Measurements from ENCODE around the gene LSAMP. TPM values are rescaled to one million over a fixed set of nuclear protein-coding genes. Genes with fewer than 3 reads are reported as not detected.

Gene LSAMP
- total RNA-seq, 1 experiment from 2014 or later, result 0.15 TPM

DNA sequence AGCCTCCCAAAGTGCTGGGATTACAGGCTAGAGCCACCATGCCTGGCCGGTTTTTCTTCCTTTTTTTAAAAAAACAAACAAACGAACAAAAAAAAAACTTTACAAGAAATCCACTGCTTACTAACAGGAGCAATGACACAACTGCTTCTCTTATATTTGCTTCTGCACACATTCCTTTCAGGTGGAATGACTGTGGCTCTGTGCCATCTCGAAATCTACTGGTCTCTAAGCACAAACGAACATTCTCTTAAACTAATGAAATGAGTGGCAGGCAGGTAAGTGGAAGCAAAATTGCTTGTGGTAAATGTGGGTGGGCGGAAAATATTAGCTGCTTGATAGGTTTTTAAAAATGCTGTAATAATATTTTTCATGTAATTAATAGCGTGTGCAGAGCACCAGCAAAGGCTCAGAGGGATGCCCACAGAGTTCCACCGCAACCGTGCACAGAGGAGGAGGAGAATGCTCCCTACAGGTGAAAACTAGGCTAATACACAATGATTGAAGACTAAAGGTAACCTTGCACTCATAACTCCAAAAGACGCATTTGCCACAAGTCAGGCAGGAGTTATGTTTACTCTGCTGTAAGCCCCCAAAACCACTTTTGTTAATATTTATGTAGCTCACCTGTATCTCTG, 77.4 kb downstream of the LSAMP start:
- Histone ChIP-seq H3K9ac (ENCODE audit: low read length) (no peak overlapping the region), H3K36me3 (ENCODE audit: low read depth, low read length) (no peaks in the 10 kb centered on the region), H3K27me3 (ENCODE audit: low read length) (no peaks in the 10 kb centered on the region), H3K4me1 (ENCODE audit: insufficient read depth, low read length) (no peaks in the 10 kb centered on the region), H3K9me3 (ENCODE audit: low read length) (no peaks in the 10 kb centered on the region), H3K27ac (ENCODE audit: low read length) (no peak overlapping the region), H4K20me1 (ENCODE audit: low read length) (no peaks in the 10 kb centered on the region), H2AFZ (ENCODE audit: low read length) (no peak overlapping the region), H3K4me2 (ENCODE audit: low read length) (no peak overlapping the region), H3F3A (ENCODE audit: low read length, unreplicated experiment) (no peaks in the 10 kb centered on the region), H3K4me3 (ENCODE audit: low read length) (no peak overlapping the region), H3K9me2 (replicated peaks; ENCODE audit: low read length) (no peaks in the 10 kb centered on the region), H3K79me2 (ENCODE audit: low read length) (no peaks in the 10 kb centered on the region)
- ChIA-PET POLR2A (ENCODE audit: unreplicated experiment) (no interaction called here), CTCF (no interaction called here)
- no TSS peak for BruUV-seq (replicated peaks)
- intact Hi-C loops (cut with micrococcal nuclease), result no loop called here
- DNase-seq (no peak), ATAC-seq (no peak)
- TF ChIP-seq EZH2 (IDR thresholded peaks at IDR 0.05; ENCODE audit: low read length, unreplicated experiment) (no peak), EZH2phosphoT487 (IDR thresholded peaks at IDR 0.05; ENCODE audit: borderline replicate concordance, low read length) (no peak)
- TF ChIP-seq, protein P1, sequence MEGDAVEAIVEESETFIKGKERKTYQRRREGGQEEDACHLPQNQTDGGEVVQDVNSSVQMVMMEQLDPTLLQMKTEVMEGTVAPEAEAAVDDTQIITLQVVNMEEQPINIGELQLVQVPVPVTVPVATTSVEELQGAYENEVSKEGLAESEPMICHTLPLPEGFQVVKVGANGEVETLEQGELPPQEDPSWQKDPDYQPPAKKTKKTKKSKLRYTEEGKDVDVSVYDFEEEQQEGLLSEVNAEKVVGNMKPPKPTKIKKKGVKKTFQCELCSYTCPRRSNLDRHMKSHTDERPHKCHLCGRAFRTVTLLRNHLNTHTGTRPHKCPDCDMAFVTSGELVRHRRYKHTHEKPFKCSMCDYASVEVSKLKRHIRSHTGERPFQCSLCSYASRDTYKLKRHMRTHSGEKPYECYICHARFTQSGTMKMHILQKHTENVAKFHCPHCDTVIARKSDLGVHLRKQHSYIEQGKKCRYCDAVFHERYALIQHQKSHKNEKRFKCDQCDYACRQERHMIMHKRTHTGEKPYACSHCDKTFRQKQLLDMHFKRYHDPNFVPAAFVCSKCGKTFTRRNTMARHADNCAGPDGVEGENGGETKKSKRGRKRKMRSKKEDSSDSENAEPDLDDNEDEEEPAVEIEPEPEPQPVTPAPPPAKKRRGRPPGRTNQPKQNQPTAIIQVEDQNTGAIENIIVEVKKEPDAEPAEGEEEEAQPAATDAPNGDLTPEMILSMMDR (conservative IDR thresholded peaks at IDR 0.05; ENCODE audit: low read depth, low read length), result no peak

GRCh38 chr3:116356056-116356455, 89.2 kb downstream of the LSAMP start:
- H3K27ac ChIP-seq (ENCODE audit: low read length), result no peak overlapping the region
- no peaks in the 10 kb centered on the region for H3K4me1 ChIP-seq (ENCODE audit: insufficient read depth, low read length)
- peaks cover 6% of the 10 kb centered on the region; the same call in 1 of the 2 replicates for H3K9me3 ChIP-seq (ENCODE audit: low read length)
- POLR2A ChIA-PET (ENCODE audit: unreplicated experiment), result no interaction called here
- no peak overlapping the region for H3K4me2 ChIP-seq (ENCODE audit: low read length)
- CTCF ChIA-PET, result no interaction called here
- intact Hi-C loops (cut with micrococcal nuclease), result no loop called here
- no peak overlapping the region for H3K9ac ChIP-seq (ENCODE audit: low read length)
- H2AFZ ChIP-seq (ENCODE audit: low read length), result no peak overlapping the region
- no peaks in the 10 kb centered on the region for H3K9me2 ChIP-seq (replicated peaks; ENCODE audit: low read length)
- H3F3A ChIP-seq (ENCODE audit: low read length, unreplicated experiment), result no peaks in the 10 kb centered on the region
- no peak overlapping the region for H3K4me3 ChIP-seq (ENCODE audit: low read length)
- H3K27me3 ChIP-seq (ENCODE audit: low read length), result no peaks in the 10 kb centered on the region
- DNase-seq, result no peak
- BruUV-seq (replicated peaks), result no TSS peak
- H4K20me1 ChIP-seq (ENCODE audit: low read length), result no peaks in the 10 kb centered on the region
- no peaks in the 10 kb centered on the region for H3K79me2 ChIP-seq (ENCODE audit: low read length)
- H3K36me3 ChIP-seq (ENCODE audit: low read depth, low read length), result no peaks in the 10 kb centered on the region
- TF ChIP-seq EZH2 (IDR thresholded peaks at IDR 0.05; ENCODE audit: low read length, unreplicated experiment) (no peak), EZH2phosphoT487 (IDR thresholded peaks at IDR 0.05; ENCODE audit: borderline replicate concordance, low read length) (no peak)
- TF ChIP-seq, protein P1 (conservative IDR thresholded peaks at IDR 0.05; ENCODE audit: low read depth, low read length), result no peak
- ATAC-seq, result no peak

GRCh38 chr3:116354382-116354781, 90.9 kb downstream of the LSAMP start:
- no TSS peak for BruUV-seq (replicated peaks)
- Histone ChIP-seq H3K36me3 (ENCODE audit: low read depth, low read length) (no peaks in the 10 kb centered on the region), H3K79me2 (ENCODE audit: low read length) (no peaks in the 10 kb centered on the region), H3K4me1 (ENCODE audit: insufficient read depth, low read length) (no peaks in the 10 kb centered on the region), H4K20me1 (ENCODE audit: low read length) (no peaks in the 10 kb centered on the region), H3K27ac (ENCODE audit: low read length) (no peak overlapping the region), H3K9me2 (replicated peaks; ENCODE audit: low read length) (no peaks in the 10 kb centered on the region), H3K27me3 (ENCODE audit: low read length) (no peaks in the 10 kb centered on the region), H3K9me3 (ENCODE audit: low read length) (peaks cover 6% of the 10 kb centered on the region; the same call in 1 of the 2 replicates), H2AFZ (ENCODE audit: low read length) (no peak overlapping the region), H3F3A (ENCODE audit: low read length, unreplicated experiment) (no peaks in the 10 kb centered on the region), H3K4me3 (ENCODE audit: low read length) (no peak overlapping the region), H3K4me2 (ENCODE audit: low read length) (no peak overlapping the region), H3K9ac (ENCODE audit: low read length) (no peak overlapping the region)
- no peak for ATAC-seq
- intact Hi-C loops (cut with micrococcal nuclease), result no loop called here
- no peak for TF ChIP-seq EZH2 (IDR thresholded peaks at IDR 0.05; ENCODE audit: low read length, unreplicated experiment)
- no peak for TF ChIP-seq EZH2phosphoT487 (IDR thresholded peaks at IDR 0.05; ENCODE audit: borderline replicate concordance, low read length)
- TF ChIP-seq, protein P1 (conservative IDR thresholded peaks at IDR 0.05; ENCODE audit: low read depth, low read length), result no peak
- ChIA-PET POLR2A (ENCODE audit: unreplicated experiment) (no interaction called here), CTCF (no interaction called here)
- no peak for DNase-seq

Measured in PC-3 (cell line).